ENCODE measurements around the gene LACC1. TPM values are rescaled to one million over a fixed set of nuclear protein-coding genes. Genes with fewer than 3 reads are reported as not detected.
A peak's percentile ranks its signal among the peaks of the same experiment; 100 is the strongest.

LACC1 gene
- total RNA-seq, 4 donors from 2014 or later: 1.8 to 9.8 (median 3.9) TPM

DNA sequence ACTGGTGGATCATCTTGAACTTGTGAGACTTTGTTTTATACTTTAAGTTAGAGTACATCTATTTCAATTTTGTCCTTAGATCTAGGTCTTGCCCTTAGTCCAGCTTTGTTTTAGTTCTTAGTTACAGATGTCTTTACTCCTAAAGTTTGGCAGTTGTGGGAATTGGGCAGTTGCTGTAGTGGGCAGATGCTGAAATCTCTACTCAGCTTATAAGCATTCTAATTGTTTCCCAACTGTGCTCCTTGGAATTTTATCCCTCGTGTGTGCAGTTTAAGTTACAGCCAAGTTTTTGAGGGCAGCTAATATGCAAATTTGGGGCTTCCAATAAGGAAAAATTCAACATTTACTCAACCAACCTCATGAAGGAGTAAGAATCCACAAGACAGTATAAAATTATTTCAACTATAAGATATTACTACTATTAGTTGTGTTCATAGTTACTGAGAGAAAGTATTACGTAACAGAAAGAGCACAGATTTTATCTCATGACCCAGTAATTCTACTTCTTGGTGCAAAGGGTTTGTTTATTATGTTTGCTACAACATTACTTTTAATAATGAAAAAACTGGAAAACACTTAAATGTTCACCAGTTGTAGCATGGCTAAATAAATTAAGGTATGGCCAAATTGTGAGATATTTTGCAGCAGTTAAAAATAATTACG lies 33.1 kb upstream of the LACC1 start:
- DNase-seq (ENCODE audit: low spot score in 2 of 2): no peak
- peaks cover 0 to 12% (median 0%) of the 10 kb centered on the region in 3 donors for H3K36me3 ChIP-seq
- H3K27me3 ChIP-seq: no peaks in the 10 kb centered on the region
- peaks cover 0 to 14% (median 6%) of the 10 kb centered on the region in 4 donors for H3K4me1 ChIP-seq
- H3K4me3 ChIP-seq: no peak overlapping the region
- peaks cover 0 to 22% (median 7%) of the 10 kb centered on the region in 4 donors for H3K9me3 ChIP-seq
- WGBS, 2 donors: 68 to 76% methylated on average over 3 of the region's 3 CpGs
- H3K27ac ChIP-seq: no peak overlapping the region
- TF ChIP-seq, protein P1, sequence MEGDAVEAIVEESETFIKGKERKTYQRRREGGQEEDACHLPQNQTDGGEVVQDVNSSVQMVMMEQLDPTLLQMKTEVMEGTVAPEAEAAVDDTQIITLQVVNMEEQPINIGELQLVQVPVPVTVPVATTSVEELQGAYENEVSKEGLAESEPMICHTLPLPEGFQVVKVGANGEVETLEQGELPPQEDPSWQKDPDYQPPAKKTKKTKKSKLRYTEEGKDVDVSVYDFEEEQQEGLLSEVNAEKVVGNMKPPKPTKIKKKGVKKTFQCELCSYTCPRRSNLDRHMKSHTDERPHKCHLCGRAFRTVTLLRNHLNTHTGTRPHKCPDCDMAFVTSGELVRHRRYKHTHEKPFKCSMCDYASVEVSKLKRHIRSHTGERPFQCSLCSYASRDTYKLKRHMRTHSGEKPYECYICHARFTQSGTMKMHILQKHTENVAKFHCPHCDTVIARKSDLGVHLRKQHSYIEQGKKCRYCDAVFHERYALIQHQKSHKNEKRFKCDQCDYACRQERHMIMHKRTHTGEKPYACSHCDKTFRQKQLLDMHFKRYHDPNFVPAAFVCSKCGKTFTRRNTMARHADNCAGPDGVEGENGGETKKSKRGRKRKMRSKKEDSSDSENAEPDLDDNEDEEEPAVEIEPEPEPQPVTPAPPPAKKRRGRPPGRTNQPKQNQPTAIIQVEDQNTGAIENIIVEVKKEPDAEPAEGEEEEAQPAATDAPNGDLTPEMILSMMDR (IDR thresholded peaks at IDR 0.05): no peak
- TF ChIP-seq EP300 (IDR thresholded peaks at IDR 0.05) (no peak), POLR2A (IDR thresholded peaks at IDR 0.05) (no peak)

DNA sequence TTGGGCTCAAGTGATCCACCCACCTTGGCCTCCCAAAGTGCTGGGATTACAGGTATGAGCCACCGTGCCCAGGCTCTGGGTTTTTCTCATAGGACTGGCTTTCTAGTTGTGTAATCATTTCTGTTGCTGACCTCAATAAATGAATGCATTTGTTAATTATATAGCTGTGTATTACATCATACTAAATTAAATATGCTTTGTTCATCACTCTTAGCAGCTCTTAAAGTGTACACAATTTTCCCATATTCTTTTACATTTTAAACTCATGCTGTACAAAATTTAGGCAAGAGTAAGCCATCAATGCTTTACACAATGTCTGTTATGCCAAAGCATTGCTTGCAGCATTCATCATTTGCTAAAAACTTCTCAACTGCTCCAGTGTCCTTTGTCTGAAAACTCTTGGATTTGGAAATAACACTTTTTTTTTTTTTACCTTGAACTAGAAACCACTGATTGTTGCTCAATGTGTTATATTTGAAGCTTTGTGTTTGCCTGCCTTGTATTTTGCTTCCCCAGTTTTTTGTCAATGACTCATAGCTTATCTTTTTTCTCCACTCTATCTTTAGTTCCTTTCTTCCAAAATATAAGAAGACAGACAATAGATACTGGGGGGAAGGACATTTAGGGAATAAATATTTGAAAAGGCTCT lies 31.6 kb upstream of the LACC1 start:
- H3K27me3 ChIP-seq: no peaks in the 10 kb centered on the region
- WGBS, 2 donors: 48 to 53% methylated on average over 1 of the region's 1 CpG
- TF ChIP-seq POLR2A (IDR thresholded peaks at IDR 0.05) (no peak), EP300 (IDR thresholded peaks at IDR 0.05) (no peak)
- TF ChIP-seq, protein P1 (IDR thresholded peaks at IDR 0.05): no peak
- peaks cover 0 to 21% (median 0%) of the 10 kb centered on the region in 3 donors for H3K36me3 ChIP-seq
- DNase-seq (ENCODE audit: low spot score in 2 of 2): no peak
- peaks cover 0 to 37% (median 9%) of the 10 kb centered on the region in 4 donors for H3K9me3 ChIP-seq
- peaks cover 0 to 14% (median 6%) of the 10 kb centered on the region in 4 donors for H3K4me1 ChIP-seq
- no peak overlapping the region for H3K4me3 ChIP-seq
- H3K27ac ChIP-seq: peak overlapping the region in 1 of 4 donors; percentile 33

DNA sequence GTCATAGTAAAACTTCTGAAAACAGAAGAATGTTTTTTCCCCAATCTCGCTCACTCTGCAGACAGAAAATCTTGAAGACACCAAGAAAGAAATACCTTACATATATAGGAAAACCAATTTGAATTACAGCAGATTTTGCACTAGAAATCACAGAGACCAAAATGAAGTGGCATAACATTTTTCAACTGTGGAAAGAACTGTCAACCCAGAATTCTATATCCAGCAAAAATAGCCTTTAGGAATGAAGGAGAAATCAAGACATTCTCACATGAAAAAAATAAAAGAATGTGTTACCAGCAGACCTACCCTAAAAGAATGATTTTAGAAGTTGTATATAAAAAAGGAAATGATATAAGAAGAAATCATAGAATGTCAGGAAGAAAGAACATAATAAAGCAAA lies 28.8 kb upstream of the LACC1 start:
- DNase-seq (ENCODE audit: low spot score in 2 of 2): no peak
- Histone ChIP-seq H3K9me3 (peaks cover 0 to 59% (median 19%) of the 10 kb centered on the region in 4 donors), H3K4me1 (peaks cover 0 to 14% (median 6%) of the 10 kb centered on the region in 4 donors), H3K36me3 (peaks cover 0 to 31% (median 0%) of the 10 kb centered on the region in 3 donors), H3K27me3 (no peaks in the 10 kb centered on the region), H3K27ac (no peak overlapping the region), H3K4me3 (no peak overlapping the region)
- TF ChIP-seq, protein P1 (IDR thresholded peaks at IDR 0.05): no peak
- TF ChIP-seq POLR2A (IDR thresholded peaks at IDR 0.05) (no peak), EP300 (IDR thresholded peaks at IDR 0.05) (no peak)
- WGBS, 2 donors: 93 to 95% methylated on average over 1 of the region's 1 CpG

DNA sequence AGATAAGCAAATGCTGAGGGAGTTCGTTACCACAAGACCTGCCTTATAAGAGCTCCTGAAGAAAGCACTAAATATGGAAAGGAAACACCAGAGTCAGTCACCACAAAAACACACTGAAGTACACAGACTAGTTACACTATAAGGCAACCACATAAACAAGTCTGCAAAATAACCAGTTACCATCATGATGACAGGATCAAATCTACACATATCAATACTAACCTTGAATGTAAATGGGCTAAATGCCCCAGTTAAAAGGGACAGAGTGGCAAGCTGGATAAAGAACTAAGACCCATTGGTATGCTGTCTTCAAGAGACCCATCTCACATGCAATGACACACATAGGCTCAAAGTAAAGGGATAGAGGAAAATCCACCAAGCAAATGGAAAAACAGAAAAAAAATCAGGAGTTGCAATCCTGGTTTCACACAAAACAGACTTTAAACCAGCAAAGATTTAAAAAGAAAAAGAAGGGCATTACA lies 26.7 kb upstream of the LACC1 start:
- Histone ChIP-seq H3K9me3 (peaks cover 0 to 59% (median 19%) of the 10 kb centered on the region in 4 donors), H3K36me3 (peaks cover 0 to 42% (median 0%) of the 10 kb centered on the region in 3 donors)
- TF ChIP-seq, protein P1 (IDR thresholded peaks at IDR 0.05): no peak
- TF ChIP-seq POLR2A (IDR thresholded peaks at IDR 0.05): no peak
- no peak for TF ChIP-seq EP300 (IDR thresholded peaks at IDR 0.05)

DNA sequence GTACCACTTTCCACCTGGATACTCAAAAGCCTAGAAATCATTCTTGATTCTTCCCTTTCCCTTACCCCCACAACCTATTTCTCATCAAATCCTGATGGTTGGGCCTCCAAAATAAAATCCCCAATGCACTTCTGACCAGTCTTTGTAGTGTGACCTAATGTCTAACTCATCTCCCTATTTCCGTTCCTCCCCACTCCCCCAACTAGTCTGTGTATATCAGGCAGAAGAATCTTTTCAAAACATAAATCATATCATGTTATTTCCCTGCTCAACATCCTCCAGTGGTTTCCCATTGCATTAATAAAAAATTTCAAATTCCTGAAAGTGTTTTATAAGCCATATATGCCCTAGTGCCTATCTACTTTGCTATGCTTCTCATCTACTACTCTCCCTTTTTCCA lies 17.8 kb upstream of the LACC1 start:
- Histone ChIP-seq H3K27ac (no peak overlapping the region), H3K27me3 (no peaks in the 10 kb centered on the region), H3K4me1 (no peaks in the 10 kb centered on the region), H3K36me3 (peaks cover 0 to 24% (median 0%) of the 10 kb centered on the region in 3 donors), H3K9me3 (no peaks in the 10 kb centered on the region), H3K4me3 (no peak overlapping the region)
- TF ChIP-seq, protein P1 (IDR thresholded peaks at IDR 0.05): no peak
- TF ChIP-seq POLR2A (IDR thresholded peaks at IDR 0.05): no peak
- no peak for TF ChIP-seq EP300 (IDR thresholded peaks at IDR 0.05)
- 90 to 92% methylated on average over 1 of the region's 1 CpG for WGBS, 2 donors
- no peak for DNase-seq (ENCODE audit: low spot score in 2 of 2)

More for the DNA sequence above, 26.7 kb upstream of the LACC1 start:
- H3K4me3 ChIP-seq: no peak overlapping the region
- WGBS, 2 donors: 92 to 98% methylated on average over 1 of the region's 1 CpG
- H3K4me1 ChIP-seq: peaks cover 0 to 8% (median 2%) of the 10 kb centered on the region in 4 donors
- no peak overlapping the region for H3K27ac ChIP-seq
- H3K27me3 ChIP-seq: no peaks in the 10 kb centered on the region
- DNase-seq (ENCODE audit: low spot score in 2 of 2): no peak
